Stimulated activated CD8-positive, alpha-beta memory T cell treated with anti-CD3 and anti-CD28 coated beads, Interleukin-4, amount 100 ng/mL, for 4 hours (primary cell): ENCODE data around the gene ERBB2.

Source experiments
- DNase-seq, 2 donors: peaks; one replicate each; pipeline ENCODE4 v3.0.0-alpha.2; 2020; ENCODE audit warnings: low read depth in 2 of 2, low spot score in 1 of 2

The ERBB2 gene

GRCh38 chr17:39665642-39666224, 34.1 kb upstream of the ERBB2 start:
- no peak for DNase-seq

DNA sequence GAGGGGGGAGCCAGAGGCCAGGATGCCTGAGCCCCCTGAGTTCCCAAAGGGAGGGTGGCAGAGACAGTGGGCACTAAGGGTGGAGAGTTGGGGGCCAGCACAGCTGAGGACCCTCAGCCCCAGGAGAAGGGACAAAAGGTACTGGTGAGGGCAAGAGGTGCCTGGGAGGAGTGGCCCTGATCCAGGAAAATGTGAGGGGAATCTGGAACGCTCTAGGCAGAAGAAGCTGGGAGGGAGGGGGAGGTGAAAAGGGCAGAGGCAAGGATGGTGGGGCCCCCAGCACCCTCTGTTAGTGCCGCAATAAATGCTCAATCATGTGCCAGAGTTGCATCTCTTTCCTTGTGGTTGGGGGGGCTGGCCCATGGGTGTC, 33.6 kb upstream of the ERBB2 start:
- DNase-seq, result no peak

GRCh38 chr17:39666601-39667261, 33.1 kb upstream of the ERBB2 start:
- DNase-seq, result no peak

- DNase-seq, result no peak
These were observed 32.5 kb upstream of the ERBB2 start for GRCh38 chr17:39667262-39667944.

DNA sequence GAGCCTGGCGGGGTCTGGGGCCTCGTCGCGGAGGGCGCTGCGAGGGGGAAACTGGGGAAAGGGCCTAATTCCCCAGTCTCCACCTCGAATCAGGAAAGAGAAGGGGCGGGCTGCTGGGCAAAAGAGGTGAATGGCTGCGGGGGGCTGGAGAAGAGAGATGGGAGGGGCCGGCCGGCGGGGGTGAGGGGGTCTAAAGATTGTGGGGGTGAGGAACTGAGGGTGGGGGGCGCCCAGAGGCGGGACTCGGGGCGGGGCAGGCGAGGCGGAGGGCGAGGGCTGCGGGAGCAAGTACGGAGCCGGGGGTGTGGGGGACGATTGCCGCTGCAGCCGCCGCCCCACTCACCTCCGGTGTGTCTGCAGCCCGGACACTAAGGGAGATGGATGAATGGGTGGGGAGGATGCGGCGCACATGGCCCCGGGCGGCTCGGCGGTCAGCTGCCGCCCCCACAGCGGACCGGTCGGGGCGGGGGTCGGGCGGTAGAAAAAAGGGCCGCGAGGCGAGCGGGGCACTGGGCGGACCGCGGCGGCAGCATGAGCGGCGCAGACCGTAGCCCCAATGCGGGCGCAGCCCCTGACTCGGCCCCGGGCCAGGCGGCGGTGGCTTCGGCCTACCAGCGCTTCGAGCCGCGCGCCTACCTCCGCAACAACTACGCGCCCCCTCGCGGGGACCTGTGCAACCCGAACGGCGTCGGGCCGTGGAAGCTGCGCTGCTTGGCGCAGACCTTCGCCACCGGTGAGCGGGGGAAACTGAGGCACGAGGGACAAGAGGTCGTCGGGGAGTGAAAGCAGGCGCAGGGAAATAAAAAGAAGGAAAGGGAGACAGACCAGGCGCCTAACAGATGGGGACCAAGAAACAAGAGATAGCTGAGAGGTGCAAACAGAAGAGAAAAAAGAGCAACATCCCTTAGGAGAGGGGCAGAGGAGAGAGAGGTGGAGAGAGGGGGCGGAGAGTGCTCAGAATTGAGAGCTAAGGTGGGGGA, 31.6 kb upstream of the ERBB2 start, which contains the start of gene PNMT:
TSS of gene PNMT (plus strand) at position 509 of the 980 bp plus-strand sequence. CDS start at position 532, 23 bp downstream.
- peak in 1 of 2 donors; percentile 40 for DNase-seq

DNA sequence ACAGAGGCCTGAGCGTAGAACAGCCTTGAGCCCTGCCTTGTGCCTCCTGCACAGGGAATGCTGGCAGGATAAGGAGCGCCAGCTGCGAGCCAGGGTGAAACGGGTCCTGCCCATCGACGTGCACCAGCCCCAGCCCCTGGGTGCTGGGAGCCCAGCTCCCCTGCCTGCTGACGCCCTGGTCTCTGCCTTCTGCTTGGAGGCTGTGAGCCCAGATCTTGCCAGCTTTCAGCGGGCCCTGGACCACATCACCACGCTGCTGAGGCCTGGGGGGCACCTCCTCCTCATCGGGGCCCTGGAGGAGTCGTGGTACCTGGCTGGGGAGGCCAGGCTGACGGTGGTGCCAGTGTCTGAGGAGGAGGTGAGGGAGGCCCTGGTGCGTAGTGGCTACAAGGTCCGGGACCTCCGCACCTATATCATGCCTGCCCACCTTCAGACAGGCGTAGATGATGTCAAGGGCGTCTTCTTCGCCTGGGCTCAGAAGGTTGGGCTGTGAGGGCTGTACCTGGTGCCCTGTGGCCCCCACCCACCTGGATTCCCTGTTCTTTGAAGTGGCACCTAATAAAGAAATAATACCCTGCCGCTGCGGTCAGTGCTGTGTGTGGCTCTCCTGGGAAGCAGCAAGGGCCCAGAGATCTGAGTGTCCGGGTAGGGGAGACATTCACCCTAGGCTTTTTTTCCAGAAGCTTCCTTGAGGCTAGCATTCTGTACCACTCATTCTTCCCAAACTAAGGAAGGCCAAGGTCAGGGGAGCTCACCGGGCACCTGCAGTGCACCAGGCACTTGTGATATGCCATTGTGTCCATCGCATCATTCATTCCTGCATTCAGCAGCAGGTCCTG, 29.7 kb upstream of the ERBB2 start:
- no peak for DNase-seq

DNA sequence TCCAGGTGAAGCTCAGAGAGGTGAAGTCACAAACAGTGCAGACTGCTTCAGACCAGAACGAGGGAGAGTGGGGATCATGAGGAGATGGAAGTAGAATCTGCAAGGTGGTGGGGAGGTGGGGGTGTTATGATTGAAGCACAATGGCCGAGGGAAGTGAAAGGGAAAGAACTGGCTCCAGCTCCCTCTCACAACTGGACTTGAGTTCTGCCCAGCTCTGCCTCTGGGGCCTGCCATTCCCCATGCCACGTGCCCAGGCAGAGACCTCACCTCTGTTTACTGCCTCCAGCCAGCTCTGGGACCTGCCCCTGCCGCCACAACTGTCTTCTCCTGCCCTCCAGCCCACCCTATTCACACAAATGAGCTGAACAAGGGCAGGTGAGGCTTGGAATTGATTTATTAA, 29.1 kb upstream of the ERBB2 start:
- no peak for DNase-seq

- no peak for DNase-seq
These were observed 28.0 kb upstream of the ERBB2 start for GRCh38 chr17:39671651-39672521.

DNA sequence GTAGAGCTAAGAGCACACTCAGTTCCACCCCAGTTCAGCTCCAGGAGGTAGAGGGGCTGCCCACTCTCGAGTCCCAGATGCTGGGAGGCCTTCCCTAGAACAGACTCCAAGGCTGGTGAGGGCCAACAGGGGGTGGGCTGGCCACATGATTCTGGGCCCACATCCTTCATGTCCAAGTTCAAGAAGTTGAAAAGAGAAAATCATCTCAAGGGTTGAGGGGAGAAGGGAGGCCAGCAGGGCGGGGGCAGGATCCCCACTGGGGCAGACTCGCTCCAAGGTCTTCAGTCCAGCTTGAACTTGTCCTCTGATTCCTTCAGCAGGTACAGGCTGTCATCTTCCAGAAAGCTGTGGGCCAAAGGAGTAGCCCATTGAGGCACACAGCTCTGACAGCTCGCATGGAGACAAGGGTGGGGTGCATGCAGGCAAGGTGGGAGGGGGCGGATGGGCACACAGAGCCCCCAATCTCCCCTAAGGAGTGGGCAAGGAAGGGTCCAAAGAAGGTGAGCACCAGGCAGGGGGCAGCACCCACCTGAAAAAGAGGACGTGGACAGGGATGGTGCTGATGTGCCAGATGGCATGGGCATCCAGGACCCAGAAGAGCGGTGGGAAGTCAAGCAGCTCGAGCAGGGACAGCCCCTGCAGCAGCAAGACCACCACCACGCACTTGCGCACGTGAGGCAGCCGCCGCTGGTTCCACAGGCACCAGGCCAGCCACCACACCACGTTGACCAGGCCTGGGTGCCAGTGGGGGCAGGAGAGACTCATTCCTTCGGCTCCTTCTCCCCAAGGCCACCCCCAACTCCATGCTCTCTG, 27.1 kb upstream of the ERBB2 start:
- no peak for DNase-seq

- no peak for DNase-seq
These were observed 26.4 kb upstream of the ERBB2 start for GRCh38 chr17:39673335-39674081.

GRCh38 chr17:39674179-39674578, 25.7 kb upstream of the ERBB2 start:
- no peak for DNase-seq

DNA sequence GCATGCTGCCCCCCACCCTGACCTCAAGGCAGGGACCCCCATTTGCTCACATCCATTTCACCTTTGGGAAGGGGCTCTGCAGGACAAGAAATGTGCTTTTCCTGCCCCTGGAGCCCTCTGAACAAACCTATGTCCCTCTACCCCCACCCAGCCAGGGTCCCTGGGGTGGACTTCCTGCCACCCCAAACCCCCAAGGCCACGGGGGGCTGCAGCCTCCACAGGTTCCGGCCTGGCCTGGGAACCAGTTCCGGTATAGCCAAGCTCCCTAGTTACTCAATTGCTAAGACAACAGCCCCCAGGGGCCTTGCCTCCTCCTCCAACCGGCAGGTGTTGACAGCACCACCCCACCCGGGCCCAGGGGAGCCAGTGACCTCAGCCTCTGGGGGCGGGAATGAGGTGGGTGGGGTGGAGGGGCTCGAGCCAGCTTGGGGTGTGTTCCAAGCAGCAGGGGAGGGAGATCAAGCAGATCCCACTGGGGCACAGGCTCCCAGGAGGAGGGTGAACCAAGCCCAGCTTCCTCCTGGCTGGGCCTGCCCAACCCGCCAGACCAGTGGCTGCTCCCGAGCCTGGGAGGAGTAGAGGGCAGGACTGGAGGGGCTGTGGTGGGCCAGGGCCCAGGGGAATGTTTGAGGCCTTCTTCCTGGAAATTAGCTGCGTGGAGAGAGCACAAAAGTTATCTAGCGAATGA, 25.0 kb upstream of the ERBB2 start:
- no peak for DNase-seq

DNA sequence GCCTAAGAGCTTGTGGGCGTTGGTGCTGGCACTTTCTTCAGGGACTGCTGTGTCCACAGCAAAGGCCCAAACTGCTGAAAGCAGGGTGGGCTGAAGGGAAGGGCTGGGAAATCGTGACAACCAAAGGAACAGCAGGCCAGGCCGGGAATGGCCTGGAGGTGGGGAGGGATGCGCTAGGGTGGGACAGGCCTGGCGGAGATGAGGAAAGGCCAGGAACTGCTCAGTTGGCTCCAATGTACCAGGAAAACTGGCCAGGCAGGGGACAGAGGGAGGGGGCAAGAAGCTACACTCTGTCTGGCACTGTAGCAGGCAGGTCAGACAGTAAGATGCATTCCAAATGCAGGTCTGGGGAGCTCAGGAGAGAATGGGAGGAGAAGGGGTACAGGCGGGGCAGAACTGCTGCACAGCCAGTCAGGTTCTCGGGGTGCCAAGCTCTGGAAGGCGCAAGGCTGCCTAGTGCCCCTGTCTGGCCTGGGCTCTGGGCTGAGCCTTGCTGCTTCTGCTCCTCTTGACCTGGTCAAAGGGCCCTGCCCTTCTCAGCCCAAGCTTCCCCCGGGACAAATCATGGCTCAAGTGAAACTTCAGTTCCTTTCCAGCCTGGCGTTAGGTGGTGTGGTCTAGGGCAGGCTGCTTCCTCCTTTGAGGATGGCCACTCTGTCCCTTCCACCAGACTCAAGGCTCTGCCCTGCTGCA, 24.3 kb upstream of the ERBB2 start:
- DNase-seq, result no peak

DNA sequence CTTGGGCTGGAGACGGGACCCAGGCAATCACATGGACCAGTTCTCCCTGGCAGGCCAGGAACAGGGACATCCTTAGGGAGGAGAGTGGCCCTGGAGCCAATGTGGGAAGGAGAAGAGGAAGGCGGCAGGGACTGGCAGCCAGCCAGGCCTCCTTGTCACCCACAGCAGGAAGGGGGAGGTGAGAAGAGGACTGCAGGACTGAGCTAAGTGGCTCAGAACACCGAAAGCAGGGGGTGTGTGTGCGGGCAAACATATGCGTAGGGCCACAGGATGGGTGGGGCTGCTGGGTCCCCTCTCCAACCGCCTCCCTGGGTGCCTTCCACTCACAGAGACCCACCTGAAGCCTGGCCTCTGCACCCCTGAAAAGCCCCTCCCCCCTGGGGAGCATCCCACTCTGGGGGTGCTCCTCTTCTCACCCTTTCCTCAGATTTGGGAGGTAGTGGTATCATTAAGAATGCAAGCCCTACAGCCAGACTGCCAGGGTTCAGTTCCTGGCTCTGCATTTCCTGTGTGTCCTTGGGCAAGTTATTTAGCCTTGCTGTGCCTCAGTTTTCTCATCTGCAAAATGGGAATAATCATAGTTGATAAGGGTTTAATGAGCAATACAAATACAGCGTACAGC, 23.6 kb upstream of the ERBB2 start:
- no peak for DNase-seq

GRCh38 chr17:39677072-39677471, 22.8 kb upstream of the ERBB2 start:
- DNase-seq, result no peak
